ENCODE measurements around the gene CPLX1. TPM values are rescaled to one million over a fixed set of nuclear protein-coding genes. Genes with fewer than 3 reads are reported as not detected.

Gene CPLX1
- polyA plus RNA-seq, 1 donor (not counting 4 experiments of a cell fraction or from before 2014, with no cell fraction given), result 0.04 TPM

- H3K79me2 ChIP-seq (ENCODE audit: control insufficient read depth, insufficient read depth, low read length), result no peaks in the 10 kb centered on the region
- no peaks in the 10 kb centered on the region for H4K20me1 ChIP-seq (ENCODE audit: control insufficient read depth, extremely low read depth, insufficient read depth, low read length)
- H3K9me1 ChIP-seq (ENCODE audit: control insufficient read depth, extremely low read depth, insufficient read depth, low read length), result no peaks in the 10 kb centered on the region
- no peak for DNase-seq (ENCODE audit: low read depth, low spot score)
- TF ChIP-seq EZH2 (IDR thresholded peaks at IDR 0.05; ENCODE audit: low read length) (no peak), CTCF (optimal IDR thresholded peaks at IDR 0.05 in 1 of 3, IDR thresholded peaks at IDR 0.05 in 1 of 3, conservative IDR thresholded peaks at IDR 0.05 in 1 of 3; ENCODE audit: extremely low read depth in 1 of 3, insufficient read depth in 2 of 3, low read length in 3 of 3) (no peak)
- H3K36me3 ChIP-seq (ENCODE audit: control insufficient read depth in 2 of 2, extremely low read depth in 1 of 2, insufficient read depth in 2 of 2, low read length in 2 of 2), result peaks cover 28 to 33% of the 10 kb centered on the region in 2 experiments
- no peak overlapping the region for H3K4me3 ChIP-seq (ENCODE audit: control insufficient read depth in 2 of 3, extremely low read depth in 1 of 3, insufficient read depth in 2 of 3, low read depth in 1 of 3, low read length in 3 of 3)
- no peak for FAIRE-seq
- no peak overlapping the region for H3K9ac ChIP-seq (ENCODE audit: control insufficient read depth, extremely low read depth, insufficient read depth, low read length)
- no peak overlapping the region for H3K4me2 ChIP-seq (ENCODE audit: control insufficient read depth, extremely low read depth, insufficient read depth, low read depth, low read length)
- no peaks in the 10 kb centered on the region for H3K27me3 ChIP-seq (ENCODE audit: control insufficient read depth, extremely low read depth, insufficient read depth, low read length)
- dilution Hi-C loops (cut with MboI; ENCODE audit: extremely low pct_ligation_motif_present, low sequenced_read_pairs), result no loop called here
- H3K27ac ChIP-seq (ENCODE audit: control insufficient read depth, insufficient read depth, low read length), result no peak overlapping the region
- no peak overlapping the region for H2AFZ ChIP-seq (ENCODE audit: control insufficient read depth, low read length)
- no peaks in the 10 kb centered on the region for H3K9me3 ChIP-seq (ENCODE audit: control insufficient read depth, low read depth, low read length)
- H3K4me1 ChIP-seq (ENCODE audit: control insufficient read depth, extremely low read depth, insufficient read depth, low read length), result no peaks in the 10 kb centered on the region
Measured at GRCh38 chr4:874056-874455, 48.1 kb upstream of the CPLX1 start.

- Histone ChIP-seq H3K27ac (ENCODE audit: control insufficient read depth, insufficient read depth, low read length) (no peak overlapping the region), H3K9ac (ENCODE audit: control insufficient read depth, extremely low read depth, insufficient read depth, low read length) (no peak overlapping the region), H4K20me1 (ENCODE audit: control insufficient read depth, extremely low read depth, insufficient read depth, low read length) (no peaks in the 10 kb centered on the region), H3K4me1 (ENCODE audit: control insufficient read depth, extremely low read depth, insufficient read depth, low read length) (no peaks in the 10 kb centered on the region), H3K79me2 (ENCODE audit: control insufficient read depth, insufficient read depth, low read length) (no peaks in the 10 kb centered on the region), H3K4me3 (ENCODE audit: control insufficient read depth in 2 of 3, extremely low read depth in 1 of 3, insufficient read depth in 2 of 3, low read depth in 1 of 3, low read length in 3 of 3) (no peak overlapping the region), H3K27me3 (ENCODE audit: control insufficient read depth, extremely low read depth, insufficient read depth, low read length) (no peaks in the 10 kb centered on the region), H3K9me1 (ENCODE audit: control insufficient read depth, extremely low read depth, insufficient read depth, low read length) (no peaks in the 10 kb centered on the region), H3K9me3 (ENCODE audit: control insufficient read depth, low read depth, low read length) (no peaks in the 10 kb centered on the region), H3K36me3 (ENCODE audit: control insufficient read depth in 2 of 2, extremely low read depth in 1 of 2, insufficient read depth in 2 of 2, low read length in 2 of 2) (peaks cover 23 to 27% of the 10 kb centered on the region in 2 experiments), H2AFZ (ENCODE audit: control insufficient read depth, low read length) (no peak overlapping the region), H3K4me2 (ENCODE audit: control insufficient read depth, extremely low read depth, insufficient read depth, low read depth, low read length) (no peak overlapping the region)
- TF ChIP-seq EZH2 (IDR thresholded peaks at IDR 0.05; ENCODE audit: low read length) (no peak), CTCF (optimal IDR thresholded peaks at IDR 0.05 in 1 of 3, IDR thresholded peaks at IDR 0.05 in 1 of 3, conservative IDR thresholded peaks at IDR 0.05 in 1 of 3; ENCODE audit: extremely low read depth in 1 of 3, insufficient read depth in 2 of 3, low read length in 3 of 3) (no peak)
- DNase-seq (ENCODE audit: low read depth, low spot score) (no peak), FAIRE-seq (no peak)
- dilution Hi-C loops (cut with MboI; ENCODE audit: extremely low pct_ligation_motif_present, low sequenced_read_pairs), result no loop called here
Measured at GRCh38 chr4:872241-872981, 46.5 kb upstream of the CPLX1 start.

Data from keratinocyte (primary cell).